Neural crest cell (in vitro differentiated cells): ENCODE data around the gene TMEM38A. TPM values are rescaled to one million over a fixed set of nuclear protein-coding genes. Genes with fewer than 3 reads are reported as not detected.

Source experiments
- DNase-seq: peaks from one replicate; pipeline ENCODE4 v3.0.0; 2021; ENCODE audit warnings: low read depth, mixed read lengths, low spot score
- H3K27ac Mint-ChIP-seq: one replicate; pipeline ENCODE4 v1.8.0; 2021; ENCODE audit warnings: mild to moderate bottlenecking, mixed read lengths; ENCODE audit not compliant: unreplicated experiment
- H3K27me3 Mint-ChIP-seq: 2 replicates; pipeline ENCODE4 v1.8.0; 2021; ENCODE audit warnings: low read depth, mild to moderate bottlenecking, mixed read lengths
- H3K36me3 Mint-ChIP-seq: 2 replicates; pipeline ENCODE4 v1.8.0; 2021; ENCODE audit warnings: low read depth, mild to moderate bottlenecking, mixed read lengths
- H3K4me1 Mint-ChIP-seq: 2 replicates; pipeline ENCODE4 v1.8.0; 2021; ENCODE audit warnings: mixed read lengths
- H3K4me3 Mint-ChIP-seq: one replicate; pipeline ENCODE4 v1.8.0; 2021; ENCODE audit warnings: mild to moderate bottlenecking, mixed read lengths
- H3K9me3 Mint-ChIP-seq: 2 replicates; pipeline ENCODE4 v1.8.0; 2021; ENCODE audit warnings: mixed read lengths
- CTCF ChIP-seq: fragments of 200-600 bp; sonication (generic); conservative IDR thresholded peaks from 2 replicates; pipeline ENCODE4 v1.5.0; 2021; ENCODE audit warnings: antibody characterized with exemption, mild to moderate bottlenecking
- total RNA-seq: library from RNA; stranded (reverse); gene quantifications from 2 replicates; pipeline ENCODE4 v1.2.1, GENCODE V29; 2021

TMEM38A gene
- total RNA-seq, 1 donor from 2014 or later = 3.4 TPM

- DNase-seq = no peak
- Mint-ChIP-seq H3K9me3 (no peaks in the 10 kb centered on the region), H3K27ac (no peak overlapping the region), H3K4me1 (peaks cover 28% of the 10 kb centered on the region), H3K27me3 (no peaks in the 10 kb centered on the region), H3K36me3 (no peaks in the 10 kb centered on the region), H3K4me3 (no peak overlapping the region)
- TF ChIP-seq CTCF = no peak
Measured at GRCh38 chr19:16618248-16618647, 42.7 kb upstream of the TMEM38A start.

- peak overlapping the region; percentile 12 for H3K27ac Mint-ChIP-seq
- no peak for TF ChIP-seq CTCF
- no peak overlapping the region for H3K4me3 Mint-ChIP-seq
- no peak for DNase-seq
- no peaks in the 10 kb centered on the region for H3K9me3 Mint-ChIP-seq
- H3K36me3 Mint-ChIP-seq = no peaks in the 10 kb centered on the region
- H3K4me1 Mint-ChIP-seq = peaks cover 22% of the 10 kb centered on the region
- no peaks in the 10 kb centered on the region for H3K27me3 Mint-ChIP-seq
Measured at GRCh38 chr19:16619457-16619856, 41.5 kb upstream of the TMEM38A start.

GRCh38 chr19:16620018-16620417, 40.9 kb upstream of the TMEM38A start:
- Mint-ChIP-seq H3K9me3 (no peaks in the 10 kb centered on the region), H3K27me3 (no peaks in the 10 kb centered on the region), H3K36me3 (no peaks in the 10 kb centered on the region), H3K4me3 (no peak overlapping the region), H3K27ac (no peak overlapping the region), H3K4me1 (peaks cover 18% of the 10 kb centered on the region)
- no peak for DNase-seq
- TF ChIP-seq CTCF = no peak

- no peak overlapping the region for H3K27ac Mint-ChIP-seq
- no peaks in the 10 kb centered on the region for H3K9me3 Mint-ChIP-seq
- H3K36me3 Mint-ChIP-seq = no peaks in the 10 kb centered on the region
- peaks cover 18% of the 10 kb centered on the region for H3K4me1 Mint-ChIP-seq
- DNase-seq = no peak
- H3K4me3 Mint-ChIP-seq = no peak overlapping the region
- H3K27me3 Mint-ChIP-seq = no peaks in the 10 kb centered on the region
- TF ChIP-seq CTCF = no peak
Measured at GRCh38 chr19:16620584-16620983, 40.4 kb upstream of the TMEM38A start.

- Mint-ChIP-seq H3K4me3 (peak overlapping the region; percentile 38), H3K27ac (peak overlapping the region; percentile 63), H3K36me3 (no peaks in the 10 kb centered on the region), H3K9me3 (no peaks in the 10 kb centered on the region), H3K4me1 (peaks cover 18% of the 10 kb centered on the region), H3K27me3 (no peaks in the 10 kb centered on the region)
- DNase-seq = no peak
- no peak for TF ChIP-seq CTCF
Measured at GRCh38 chr19:16621165-16621800, 39.7 kb upstream of the TMEM38A start.

- Mint-ChIP-seq H3K27me3 (no peaks in the 10 kb centered on the region), H3K36me3 (no peaks in the 10 kb centered on the region), H3K27ac (no peak overlapping the region), H3K4me3 (no peak overlapping the region), H3K9me3 (no peaks in the 10 kb centered on the region), H3K4me1 (peaks cover 22% of the 10 kb centered on the region)
- DNase-seq = no peak
- TF ChIP-seq CTCF = no peak
Measured at GRCh38 chr19:16623066-16623465, 37.9 kb upstream of the TMEM38A start.
